ENCODE data around the gene VIPAS39.

- no peak for TF ChIP-seq ZNF384 (IDR thresholded peaks at IDR 0.05)
- TF ChIP-seq TARDBP (IDR thresholded peaks at IDR 0.05) = no peak
- no peak for TF ChIP-seq BHLHE40 (IDR thresholded peaks at IDR 0.05; ENCODE audit: borderline replicate concordance)
- TF ChIP-seq NFRKB (IDR thresholded peaks at IDR 0.05) = no peak
- TF ChIP-seq ELF4 (IDR thresholded peaks at IDR 0.05) = no peak
- no peak for TF ChIP-seq LEF1 (IDR thresholded peaks at IDR 0.05; ENCODE audit: borderline replicate concordance)
- no peak for TF ChIP-seq ARNT (IDR thresholded peaks at IDR 0.05)
- no peak for TF ChIP-seq FOXK2 (IDR thresholded peaks at IDR 0.05)
- no peak for TF ChIP-seq SUZ12 (IDR thresholded peaks at IDR 0.05)
Measured at GRCh38 chr14:77469539-77469938, 12.1 kb upstream of the VIPAS39 start.
